Ovary (tissue), 9 donors: ENCODE measurements around the gene TMEM164. TPM values are rescaled to one million over a fixed set of nuclear protein-coding genes. Genes with fewer than 3 reads are reported as not detected.

Experiments
- DNase-seq, 5 donors: peaks; one replicate each; pipeline ENCODE4 v3.0.0-alpha.2; 2019 to 2020
- H3K27ac ChIP-seq, 2 donors: fragments of 200-600 bp; one replicate each; pipeline versions ENCODE4 v1.5.1 to v1.8.0; 2019 to 2022
- H3K27me3 ChIP-seq: fragments of 200-600 bp; one replicate; pipeline ENCODE4 v1.8.0; 2022
- H3K36me3 ChIP-seq: fragments of 200-600 bp; sonication (generic); one replicate; pipeline ENCODE4 v1.5.1; 2019
- H3K4me1 ChIP-seq: one replicate; pipeline ENCODE4 v1.8.1; 2013; ENCODE audit warnings: mild to moderate bottlenecking, moderate library complexity; ENCODE audit not compliant: insufficient read depth
- H3K4me3 ChIP-seq: fragments of 200-600 bp; sonication (generic); one replicate; pipeline ENCODE4 v1.5.1; 2017
- H3K9me3 ChIP-seq, 2 donors: fragments of 200-600 bp in 1 of 2; sonication (generic) in 1 of 2; one replicate each; pipeline versions ENCODE4 v1.5.1 to v1.8.1; 2013 to 2019; ENCODE audit warnings: mild to moderate bottlenecking in 1 of 2, moderate library complexity in 1 of 2
- CTCF ChIP-seq, 3 donors: fragments of 450-650 bp in 2 of 3; fragments of 200-600 bp in 1 of 3; IDR thresholded peaks; one replicate each; pipeline versions ENCODE4 v1.5.1 to v1.8.0; 2016 to 2022; ENCODE audit warnings: antibody characterized with exemption in 3 of 3, mild to moderate bottlenecking in 1 of 3
- EP300 ChIP-seq: sonication (generic); formaldehyde crosslinking; IDR thresholded peaks from one replicate; pipeline ENCODE4 v1.6.1; 2017; ENCODE audit warnings: antibody characterized with exemption
- POLR2A ChIP-seq: fragments of 450-650 bp; IDR thresholded peaks from one replicate; pipeline ENCODE4 v1.6.1; 2017; ENCODE audit warnings: antibody characterized with exemption, mild to moderate bottlenecking, moderate library complexity
- WGBS, 3 donors: extraction: QIAGEN DNeasy Blood & Tissue Kit in 1 of 3; methylation state at CpG; one replicate each; pipeline versions ENCODE4 v1.1.5 to v1.1.7; 2013 to 2017; 5-methylcytosine and 5-hydroxymethylcytosine counted together
- intact Hi-C, 4 donors: fragments of 100-400 bp; cut with DNase I; formaldehyde crosslinking; loops; one replicate each; pipeline versions ENCODE4 v1.11.0 to v1.15.1; 2022 to 2023
- polyA plus RNA-seq, 2 donors: library from polyadenylated mRNA; stranded (reverse); fragments of 200-250 nt in 1 of 2; fragments of 350-450 nt in 1 of 2; fragmentation: Illumina TruSeq in 1 of 2; extraction: RNeasy Lipid Tissue Mini Kit (QIAGEN cat#74804) in 1 of 2; gene quantifications; one replicate each; pipeline ENCODE4 v1.2.3, GENCODE V29; 2013 to 2014
- total RNA-seq, 7 donors: library from RNA; depleted of rRNA in 2 of 7; stranded (reverse); fragments of >200 nt in 2 of 7; fragmentation: NEBNext Ultra II Directional in 3 of 7; extraction: Animal tissue kit (Norgen Biotek cat#: 25700) in 3 of 7; gene quantifications; one replicate each; pipeline versions ENCODE4 v1.1.0 to v1.2.4, GENCODE V29; 2016 to 2023
- donor health status: DM: no; HTN: no; CAD: no; lungs with moderate emphysema.
- donor health status: DM: no; HTN: no; CAD: no.
- donor health status: Bipolar disorder and iron deficiency.
- donor health status: DM: yes; HTN: yes; CAD: no.
- donor health status: DM: no; HTN: no; CAD: no.
- donor health status: DM: yes; HTN: yes; CAD: no.

TMEM164 gene
- total and polyA plus RNA-seq, 9 donors, result 17.5 to 59.4 (median 32.4) TPM

- intact Hi-C loops, result no loop called here
- WGBS, 3 donors, result 58 to 64% (median 61%) methylated on average over 2 of the region's 2 CpGs
Measured at GRCh38 chrX:110218591-110218990, 215.7 kb downstream of the TMEM164 start.

GRCh38 chrX:110219920-110220319, 217.0 kb downstream of the TMEM164 start:
- no peak for DNase-seq
- no peaks in the 10 kb centered on the region for H3K36me3 ChIP-seq
- no peak for TF ChIP-seq POLR2A
- no peak for TF ChIP-seq EP300
- no peak for TF ChIP-seq CTCF (IDR thresholded peaks at IDR 0.05)
- no peak overlapping the region for H3K4me3 ChIP-seq
- no peaks in the 10 kb centered on the region for H3K9me3 ChIP-seq
- no peaks in the 10 kb centered on the region for H3K4me1 ChIP-seq
- intact Hi-C loops, result no loop called here
- WGBS, 3 donors, result 54 to 57% (median 54%) methylated on average over 1 of the region's 1 CpG
- H3K27me3 ChIP-seq, result no peaks in the 10 kb centered on the region
- no peak overlapping the region for H3K27ac ChIP-seq

More at GRCh38 chrX:110218591-110218990, 215.7 kb downstream of the TMEM164 start:
- no peaks in the 10 kb centered on the region for H3K27me3 ChIP-seq
- no peak for DNase-seq
- H3K36me3 ChIP-seq, result no peaks in the 10 kb centered on the region
- H3K4me3 ChIP-seq, result no peak overlapping the region
- H3K27ac ChIP-seq, result no peak overlapping the region
- no peaks in the 10 kb centered on the region for H3K4me1 ChIP-seq
- TF ChIP-seq CTCF (IDR thresholded peaks at IDR 0.05), result no peak
- TF ChIP-seq POLR2A, result no peak
- TF ChIP-seq EP300, result no peak
- H3K9me3 ChIP-seq, result no peaks in the 10 kb centered on the region

DNA sequence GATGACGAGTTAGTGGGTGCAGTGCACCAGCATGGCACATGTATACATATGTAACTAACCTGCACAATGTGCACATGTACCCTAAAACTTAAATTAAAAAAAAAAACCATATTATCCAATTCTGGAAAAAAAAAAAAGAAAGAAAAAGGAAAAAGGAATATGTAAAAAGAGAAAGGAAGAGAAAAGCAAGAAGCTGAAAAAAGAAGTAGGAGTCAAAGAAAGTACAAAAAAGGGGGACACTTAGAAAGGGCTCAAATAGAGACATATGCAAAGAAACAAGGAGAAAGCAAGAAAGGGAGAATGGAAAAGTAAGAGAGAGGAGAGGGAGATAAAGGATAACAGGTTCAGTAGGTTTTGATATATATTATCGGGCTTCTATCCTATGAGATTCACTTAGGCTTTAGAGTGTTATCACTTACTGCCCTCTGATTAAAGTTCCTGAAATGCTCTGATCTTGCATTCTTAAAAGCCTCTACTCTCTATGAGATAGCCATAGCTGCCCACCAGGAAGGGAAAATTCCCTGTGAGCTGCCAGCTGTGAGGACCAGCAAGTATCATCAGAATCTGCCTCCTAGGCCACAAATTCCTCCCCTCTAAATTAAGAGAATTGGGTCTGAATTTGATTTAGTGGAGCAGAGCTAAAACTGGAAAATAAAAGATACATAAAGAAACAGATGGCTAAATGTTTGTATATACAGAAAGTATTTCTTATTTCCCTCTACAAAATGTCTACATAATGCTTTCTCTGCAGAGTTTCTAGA, 219.8 kb downstream of the TMEM164 start:
- 52 to 83% (median 76%) methylated on average over 1 to 2 of the region's 2 CpGs for WGBS, 3 donors
- Histone ChIP-seq H3K36me3 (no peaks in the 10 kb centered on the region), H3K27me3 (no peaks in the 10 kb centered on the region), H3K9me3 (no peaks in the 10 kb centered on the region), H3K4me3 (no peak overlapping the region), H3K4me1 (no peaks in the 10 kb centered on the region), H3K27ac (no peak overlapping the region)
- no peak for DNase-seq
- TF ChIP-seq CTCF (IDR thresholded peaks at IDR 0.05) (no peak), EP300 (no peak), POLR2A (no peak)
- intact Hi-C loops, result no loop called here

DNA sequence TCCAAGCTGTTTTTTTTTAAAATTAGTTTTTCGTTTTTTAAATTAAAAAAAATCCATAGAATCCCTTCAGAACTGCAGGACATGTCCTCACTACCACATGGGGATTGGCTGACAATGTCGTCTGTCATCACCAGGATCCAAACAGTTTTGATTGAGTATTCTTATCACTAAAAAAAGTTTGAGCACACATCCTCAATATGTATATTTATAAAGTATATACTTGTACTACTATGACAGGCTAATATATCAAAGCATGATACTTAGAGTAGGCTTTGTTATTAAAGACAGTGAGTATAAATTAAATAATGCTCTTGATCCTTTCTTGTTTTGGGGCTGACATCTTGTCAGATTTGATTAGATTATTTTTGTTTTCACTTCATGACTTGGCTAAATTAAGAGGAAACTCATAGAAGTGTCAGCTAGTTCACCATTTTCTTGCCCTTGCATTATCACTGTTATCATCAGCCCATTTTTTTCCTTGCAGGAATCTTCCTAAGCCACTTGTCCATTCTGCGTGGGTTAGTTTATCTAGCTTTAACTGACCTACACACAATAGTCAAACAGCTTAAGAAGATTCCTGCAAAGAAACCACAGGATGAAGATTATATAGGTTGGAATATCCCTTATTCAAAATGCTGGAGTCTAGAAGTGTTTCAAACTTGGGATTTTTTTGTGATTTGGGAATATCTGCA, 222.2 kb downstream of the TMEM164 start:
- no peaks in the 10 kb centered on the region for H3K4me1 ChIP-seq
- intact Hi-C loops, result no loop called here
- no peaks in the 10 kb centered on the region for H3K36me3 ChIP-seq
- no peaks in the 10 kb centered on the region for H3K27me3 ChIP-seq
- no peaks in the 10 kb centered on the region for H3K9me3 ChIP-seq
- no peak for TF ChIP-seq POLR2A
- DNase-seq, result no peak
- H3K4me3 ChIP-seq, result no peak overlapping the region
- no peak overlapping the region for H3K27ac ChIP-seq
- WGBS, 3 donors, result 51 to 60% (median 53%) methylated on average over 3 of the region's 3 CpGs

DNA sequence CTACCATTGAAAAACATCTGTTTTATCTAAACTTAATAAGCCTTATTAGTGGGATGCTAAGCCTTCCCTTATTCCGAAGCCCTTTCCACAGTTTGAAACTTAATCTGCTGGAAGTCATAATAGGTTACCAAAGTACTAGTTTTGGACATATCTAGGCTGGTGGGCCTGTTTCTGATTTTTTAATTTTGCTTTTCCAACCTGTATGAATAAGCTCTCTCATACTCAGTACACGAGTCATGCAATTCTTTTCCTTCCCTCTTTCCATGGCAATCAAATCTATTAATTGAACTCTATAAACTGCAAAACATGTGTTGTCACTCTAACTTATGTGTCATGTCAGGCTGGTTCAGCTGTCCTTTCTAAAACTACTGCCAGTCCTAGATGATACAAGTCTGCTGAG, 224.0 kb downstream of the TMEM164 start:
- intact Hi-C loops, result no loop called here
- H3K4me1 ChIP-seq, result no peaks in the 10 kb centered on the region
- no peaks in the 10 kb centered on the region for H3K36me3 ChIP-seq
- H3K27me3 ChIP-seq, result no peaks in the 10 kb centered on the region
- H3K27ac ChIP-seq, result no peak overlapping the region
- no peak overlapping the region for H3K4me3 ChIP-seq
- no peak for DNase-seq
- TF ChIP-seq POLR2A (no peak), EP300 (no peak), CTCF (IDR thresholded peaks at IDR 0.05) (no peak)
- no peaks in the 10 kb centered on the region for H3K9me3 ChIP-seq
- WGBS, 3 donors, result 59 to 77% (median 61%) methylated on average over 2 of the region's 2 CpGs
